ENCODE measurements around the gene MADCAM1. TPM values are rescaled to one million over a fixed set of nuclear protein-coding genes. Genes with fewer than 3 reads are reported as not detected.

The MADCAM1 gene
- total RNA-seq, 1 experiment from 2014 or later: 0.84 TPM

DNA sequence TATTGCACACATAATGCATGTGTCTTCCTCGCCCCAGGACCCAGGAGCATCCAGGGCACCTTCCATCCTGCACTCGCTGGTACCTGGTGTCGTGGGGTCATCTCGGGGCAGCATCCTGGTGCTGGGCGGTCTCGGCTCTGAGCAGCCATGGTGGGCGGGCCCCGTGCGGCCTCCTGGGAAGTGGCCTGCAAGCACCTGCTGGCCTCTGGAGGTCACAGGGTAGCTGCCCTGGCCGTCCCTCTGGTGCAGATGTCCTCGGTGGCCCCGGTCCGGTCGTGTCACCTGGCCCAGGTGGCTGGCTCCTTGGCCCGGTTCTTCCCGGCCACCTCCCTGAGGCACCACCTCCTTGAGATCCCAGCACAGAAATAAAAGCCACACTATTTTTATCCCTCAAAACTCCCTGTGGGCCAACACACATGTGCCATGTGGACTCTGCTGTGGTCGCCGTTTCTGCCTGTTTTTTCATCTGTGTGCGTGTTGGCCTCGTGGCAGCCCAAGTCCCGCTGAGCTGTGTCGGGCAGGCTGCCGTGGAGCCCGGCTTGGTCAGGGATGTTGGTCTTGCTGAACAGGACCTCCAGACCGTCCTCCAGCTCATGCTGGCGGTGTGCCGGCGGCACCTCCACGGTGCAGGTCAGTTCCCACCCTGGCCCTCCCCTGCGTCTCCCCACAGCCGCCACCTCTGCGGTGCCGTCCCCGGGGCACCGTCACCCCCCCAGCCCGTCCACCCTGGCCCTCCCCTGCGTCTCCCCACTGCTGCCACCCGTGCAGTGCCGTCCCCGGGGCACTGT is 42.5 kb downstream of the MADCAM1 start:
- H3K27ac ChIP-seq (ENCODE audit: low read depth, low read length, poor library complexity, severe bottlenecking): no peak overlapping the region
- H3K27me3 ChIP-seq (replicated peaks; ENCODE audit: insufficient read depth, low read depth, low read length, poor library complexity): no peaks in the 10 kb centered on the region
- intact Hi-C loops (cut with micrococcal nuclease; ENCODE audit: unreplicated experiment): no loop called here
- no peaks in the 10 kb centered on the region for H3K9me3 ChIP-seq (ENCODE audit: low read depth, low read length, poor library complexity, severe bottlenecking)
- no peak for TF ChIP-seq EZH2 (IDR thresholded peaks at IDR 0.05; ENCODE audit: borderline replicate concordance, low read depth, low read length, poor library complexity, severe bottlenecking)
- TF ChIP-seq, protein P1, sequence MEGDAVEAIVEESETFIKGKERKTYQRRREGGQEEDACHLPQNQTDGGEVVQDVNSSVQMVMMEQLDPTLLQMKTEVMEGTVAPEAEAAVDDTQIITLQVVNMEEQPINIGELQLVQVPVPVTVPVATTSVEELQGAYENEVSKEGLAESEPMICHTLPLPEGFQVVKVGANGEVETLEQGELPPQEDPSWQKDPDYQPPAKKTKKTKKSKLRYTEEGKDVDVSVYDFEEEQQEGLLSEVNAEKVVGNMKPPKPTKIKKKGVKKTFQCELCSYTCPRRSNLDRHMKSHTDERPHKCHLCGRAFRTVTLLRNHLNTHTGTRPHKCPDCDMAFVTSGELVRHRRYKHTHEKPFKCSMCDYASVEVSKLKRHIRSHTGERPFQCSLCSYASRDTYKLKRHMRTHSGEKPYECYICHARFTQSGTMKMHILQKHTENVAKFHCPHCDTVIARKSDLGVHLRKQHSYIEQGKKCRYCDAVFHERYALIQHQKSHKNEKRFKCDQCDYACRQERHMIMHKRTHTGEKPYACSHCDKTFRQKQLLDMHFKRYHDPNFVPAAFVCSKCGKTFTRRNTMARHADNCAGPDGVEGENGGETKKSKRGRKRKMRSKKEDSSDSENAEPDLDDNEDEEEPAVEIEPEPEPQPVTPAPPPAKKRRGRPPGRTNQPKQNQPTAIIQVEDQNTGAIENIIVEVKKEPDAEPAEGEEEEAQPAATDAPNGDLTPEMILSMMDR (conservative IDR thresholded peaks at IDR 0.05; ENCODE audit: low read depth, low read length): no peak
- peaks cover 46% of the 10 kb centered on the region for H3K36me3 ChIP-seq (ENCODE audit: insufficient read depth, low read length, poor library complexity, severe bottlenecking)
- H3K4me3 ChIP-seq (ENCODE audit: low read depth, low read length, poor library complexity, severe bottlenecking): no peak overlapping the region
- H3K4me1 ChIP-seq (ENCODE audit: insufficient read depth, low read length, poor library complexity, severe bottlenecking): peaks cover 2% of the 10 kb centered on the region
- no TSS peak for BruUV-seq (replicated peaks)
- no peak for DNase-seq (ENCODE audit: low spot score)
- CTCF ChIA-PET: no interaction called here
- POLR2A ChIA-PET (ENCODE audit: low non-redundant PET): no interaction called here

DNA sequence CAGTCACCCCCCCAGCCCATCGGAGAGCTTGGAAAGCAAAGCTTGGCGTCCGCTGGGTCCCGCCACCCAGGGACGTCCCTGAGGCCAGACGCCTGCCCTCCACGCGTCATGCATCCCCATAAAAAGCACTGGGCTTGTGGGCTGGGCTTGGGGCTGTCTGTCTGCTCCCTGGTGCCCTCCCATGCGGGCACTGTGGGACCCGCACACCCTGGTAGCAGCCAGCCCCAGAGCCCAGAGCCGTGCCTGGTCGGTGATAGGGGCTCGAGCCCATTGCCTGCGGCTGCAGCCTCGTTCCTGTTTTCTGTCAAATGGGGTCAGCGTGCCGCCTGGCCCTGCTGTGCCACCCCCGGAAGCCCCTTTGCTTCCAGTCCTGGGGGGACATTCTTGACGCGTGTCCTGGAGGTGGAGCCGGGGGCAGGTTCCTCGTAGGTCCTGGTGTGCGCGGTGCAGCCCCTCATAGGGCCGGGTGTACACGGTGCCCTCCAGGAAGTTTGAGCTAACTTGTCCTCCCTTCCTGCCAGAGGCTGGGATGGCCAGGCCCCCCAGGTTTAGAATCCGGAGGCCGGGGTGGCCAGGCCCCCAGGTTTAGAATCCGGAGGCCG is 43.2 kb downstream of the MADCAM1 start:
- no peaks in the 10 kb centered on the region for H3K9me3 ChIP-seq (ENCODE audit: low read depth, low read length, poor library complexity, severe bottlenecking)
- ChIA-PET POLR2A (ENCODE audit: low non-redundant PET) (no interaction called here), CTCF (no interaction called here)
- H3K36me3 ChIP-seq (ENCODE audit: insufficient read depth, low read length, poor library complexity, severe bottlenecking): peaks cover 46% of the 10 kb centered on the region
- no peak overlapping the region for H3K4me3 ChIP-seq (ENCODE audit: low read depth, low read length, poor library complexity, severe bottlenecking)
- TF ChIP-seq, protein P1 (conservative IDR thresholded peaks at IDR 0.05; ENCODE audit: low read depth, low read length): no peak
- no peak for TF ChIP-seq EZH2 (IDR thresholded peaks at IDR 0.05; ENCODE audit: borderline replicate concordance, low read depth, low read length, poor library complexity, severe bottlenecking)
- no peaks in the 10 kb centered on the region for H3K27me3 ChIP-seq (replicated peaks; ENCODE audit: insufficient read depth, low read depth, low read length, poor library complexity)
- intact Hi-C loops (cut with micrococcal nuclease; ENCODE audit: unreplicated experiment): no loop called here
- H3K27ac ChIP-seq (ENCODE audit: low read depth, low read length, poor library complexity, severe bottlenecking): no peak overlapping the region
- no TSS peak for BruUV-seq (replicated peaks)
- H3K4me1 ChIP-seq (ENCODE audit: insufficient read depth, low read length, poor library complexity, severe bottlenecking): no peaks in the 10 kb centered on the region
- DNase-seq (ENCODE audit: low spot score): no peak

DNA sequence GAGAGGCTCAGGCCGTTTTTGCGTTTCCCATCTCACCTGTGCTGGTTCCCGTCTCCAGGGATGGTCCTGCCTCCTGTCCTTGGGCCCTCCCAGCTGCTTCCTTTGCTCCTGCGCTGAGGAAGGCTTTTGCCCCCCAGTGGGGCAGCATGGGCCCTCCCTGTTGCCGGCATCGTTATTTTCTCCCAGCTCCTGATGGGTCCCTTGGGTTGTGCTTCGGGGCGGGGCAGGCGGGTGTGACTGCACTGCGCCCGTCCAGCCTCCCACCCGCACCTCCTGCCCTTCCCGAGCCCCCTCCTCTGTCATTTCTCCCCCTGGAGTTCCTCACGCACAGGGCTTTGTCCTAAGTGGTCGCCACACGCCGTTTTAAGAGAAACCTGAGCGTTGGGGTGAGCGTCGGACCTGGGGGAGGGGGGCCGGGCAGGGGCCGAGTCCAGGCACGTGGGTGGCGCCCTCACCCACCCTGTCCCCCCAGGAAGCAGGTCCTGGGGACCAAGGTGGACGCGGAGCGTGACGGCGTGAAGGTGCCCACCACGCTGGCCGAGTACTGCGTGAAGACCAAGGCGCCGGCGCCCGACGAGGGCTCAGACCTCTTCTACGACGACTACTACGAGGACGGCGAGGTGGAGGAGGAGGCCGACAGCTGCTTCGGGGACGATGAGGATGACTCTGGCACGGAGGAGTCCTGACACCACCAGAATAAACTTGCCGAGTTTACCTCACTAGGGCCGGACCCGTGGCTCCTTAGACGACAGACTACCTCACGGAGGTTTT is 44.8 kb downstream of the MADCAM1 start:
- TF ChIP-seq, protein P1 (conservative IDR thresholded peaks at IDR 0.05; ENCODE audit: low read depth, low read length): no peak
- TF ChIP-seq EZH2 (IDR thresholded peaks at IDR 0.05; ENCODE audit: borderline replicate concordance, low read depth, low read length, poor library complexity, severe bottlenecking): no peak
- no peaks in the 10 kb centered on the region for H3K4me1 ChIP-seq (ENCODE audit: insufficient read depth, low read length, poor library complexity, severe bottlenecking)
- H3K36me3 ChIP-seq (ENCODE audit: insufficient read depth, low read length, poor library complexity, severe bottlenecking): peaks cover 36% of the 10 kb centered on the region
- BruUV-seq (replicated peaks): no TSS peak
- ChIA-PET CTCF (no interaction called here), POLR2A (ENCODE audit: low non-redundant PET) (no interaction called here)
- no peak for DNase-seq (ENCODE audit: low spot score)
- H3K9me3 ChIP-seq (ENCODE audit: low read depth, low read length, poor library complexity, severe bottlenecking): no peaks in the 10 kb centered on the region
- intact Hi-C loops (cut with micrococcal nuclease; ENCODE audit: unreplicated experiment): no loop called here
- H3K27me3 ChIP-seq (replicated peaks; ENCODE audit: insufficient read depth, low read depth, low read length, poor library complexity): no peaks in the 10 kb centered on the region
- no peak overlapping the region for H3K27ac ChIP-seq (ENCODE audit: low read depth, low read length, poor library complexity, severe bottlenecking)
- no peak overlapping the region for H3K4me3 ChIP-seq (ENCODE audit: low read depth, low read length, poor library complexity, severe bottlenecking)
